HG03135 (cell line): ENCODE data around the gene FGG.

ENCODE experiments used
- ATAC-seq: cut with Tn5 transposase; IDR thresholded peaks from one replicate; pipeline ENCODE4 v1.9.1; 2021; ENCODE audit warnings: mild to moderate bottlenecking, moderate library complexity; ENCODE audit not compliant: unreplicated experiment

Gene FGG

GRCh38 chr4:154559141-154559493 is 53.3 kb downstream of the FGG start:
- ATAC-seq, result no peak
